Measurements from ENCODE around the gene ABT1. TPM values are rescaled to one million over a fixed set of nuclear protein-coding genes. Genes with fewer than 3 reads are reported as not detected.
A peak's percentile ranks its signal among the peaks of the same experiment; 100 is the strongest.

The ABT1 gene
- total RNA-seq (2021; ENCODE audit: unreplicated experiment) (26.7 TPM), Bru-seq, nascent RNA (percentile 93 among the genes with signal in this experiment), BruChase-seq, experiment 1, labeled RNA remaining after a 6-hour chase (percentile 76 among the genes with signal in this experiment), BruChase-seq, experiment 2, labeled RNA remaining after a 2-hour chase (percentile 97 among the genes with signal in this experiment)
- polyA plus RNA-seq (2012): 21.8 and 22.1 TPM in 2 replicates
- long read RNA-seq, transcript ABT1-201 (3 exons, 2,949 nt): major isoform, 74 of 85 reads
- long read RNA-seq, partial matches to known transcripts: 11 of 85 reads
- long read RNA-seq, other reads (novel, unspliced or antisense): 0 of 85 reads

- Histone ChIP-seq H3K9me2 (ENCODE audit: insufficient read depth) (no peaks in the 10 kb centered on the region), H3K4me2 (ENCODE audit: low read length) (peak within 1 kb of the TSS; percentile 92), H3K4me3 (replicated peaks in 1 of 2; ENCODE audit: low read depth in 1 of 2, low read length in 2 of 2) (peak within 1 kb of the TSS; percentile 94 to 98), H3K4me1 (ENCODE audit: control insufficient read depth in 1 of 2, insufficient read depth in 2 of 2, low read length in 2 of 2) (peaks cover 19 to 43% of the 10 kb centered on the region in 2 experiments), H3K9ac (ENCODE audit: low read length) (peak within 1 kb of the TSS; percentile 87), H3K79me2 (ENCODE audit: insufficient read depth, low read length) (peaks cover 22% of the 10 kb centered on the region), H3K27ac (ENCODE audit: low read depth, low read length) (peak within 1 kb of the TSS; percentile 80), H4K20me1 (ENCODE audit: insufficient read depth) (no peaks in the 10 kb centered on the region), H3K36me3 (ENCODE audit: control insufficient read depth in 1 of 2, insufficient read depth in 2 of 2, low read length in 2 of 2) (peaks cover 2 to 16% of the 10 kb centered on the region in 2 experiments; a peak in 1 of 4 replicates), H2AFZ (ENCODE audit: low read depth, low read length, poor library complexity, severe bottlenecking) (peak within 1 kb of the TSS; percentile 28), H3K27me3 (ENCODE audit: insufficient read depth, low read length) (no peaks in the 10 kb centered on the region), H3K9me3 (ENCODE audit: control insufficient read depth in 1 of 2, insufficient read depth in 1 of 2, low read depth in 1 of 2, low read length in 2 of 2) (no peaks in the 10 kb centered on the region)
- ChIA-PET CTCF (interaction anchor here (2.0 to 4.2 kb wide), 6 partner anchors 20 to 424 kb away, joined by 11 to 60 read pairs (median 22); no protein-coding TSS in a partner anchor), POLR2A (interaction anchor here (1.2 kb wide), 1 partner anchor 473 kb away, joined by 3 read pairs; a partner anchor contains a TSS), RAD21 (ENCODE audit: low non-redundant PET in 1 of 2, low total read pairs in 2 of 2, uncharacterized antibody in 2 of 2, unreplicated experiment in 2 of 2) (interaction anchor here in 1 of 2 experiments (2.5 kb wide), 1 partner anchor 255 kb away, joined by 17 read pairs; no protein-coding TSS in a partner anchor)
- intact Hi-C loops (cut with micrococcal nuclease): loop anchor here (1.0 to 5.0 kb wide), 3 partner anchors 255 to 700 kb away; a partner anchor contains a TSS
- DNase-seq (ENCODE audit: low read depth, low spot score) (peak; percentile 97), ATAC-seq (peak; percentile 74)
- TF ChIP-seq SRF (IDR thresholded peaks at IDR 0.05; ENCODE audit: low read depth) (peak; percentile 96), ZFX (IDR thresholded peaks at IDR 0.05) (peak; percentile 95), SP1 (IDR thresholded peaks at IDR 0.05; ENCODE audit: low read depth) (peak; percentile 98), YY1 (IDR thresholded peaks at IDR 0.05; ENCODE audit: extremely low read depth, insufficient replicate concordance, low read depth, low read length) (peak; percentile 95), ZNF274 (IDR thresholded peaks at IDR 0.05; ENCODE audit: low read depth, low read length) (no peak), MAX (IDR thresholded peaks at IDR 0.05) (peak; percentile 94), POLR2A (IDR thresholded peaks at IDR 0.05; ENCODE audit: borderline replicate concordance, extremely low read depth, insufficient read depth, insufficient read length) (peak; percentile 80), CTCF (IDR thresholded peaks at IDR 0.05 in 2 of 3, conservative IDR thresholded peaks at IDR 0.05 in 1 of 3; ENCODE audit: borderline replicate concordance in 1 of 3, insufficient read depth in 1 of 3, low read depth in 2 of 3, low read length in 2 of 3) (no peak), ELF1 (IDR thresholded peaks at IDR 0.05; ENCODE audit: borderline replicate concordance, low read depth) (peak; percentile 70), CBX3 (IDR thresholded peaks at IDR 0.05; ENCODE audit: low read depth) (peak; percentile 97), ZBTB33 (IDR thresholded peaks at IDR 0.05; ENCODE audit: extremely low read depth, insufficient replicate concordance, low read length) (no peak), TCF7L2 (IDR thresholded peaks at IDR 0.05; ENCODE audit: borderline replicate concordance, extremely low read depth, insufficient read depth, insufficient read length) (peak; percentile 38), SIN3A (IDR thresholded peaks at IDR 0.05; ENCODE audit: low read depth) (peak; percentile 93), JUND (IDR thresholded peaks at IDR 0.05) (peak; percentile 58), CEBPB (IDR thresholded peaks at IDR 0.05; ENCODE audit: low read depth) (peak; percentile 99), EGR1 (IDR thresholded peaks at IDR 0.05; ENCODE audit: low read depth) (peak; percentile 75), EZH2phosphoT487 (IDR thresholded peaks at IDR 0.05; ENCODE audit: borderline replicate concordance) (no peak), POLR2AphosphoS5 (IDR thresholded peaks at IDR 0.05; ENCODE audit: low read depth, low read length) (peak; percentile 94)
- no TSS peak for BruUV-seq (replicated peaks)
Observed at GRCh38 chr6:26596579-26597388, at the start of gene ABT1. TSS of gene ABT1 (plus strand) at chr6:26596953. CDS start at chr6:26596983, 30 bp downstream.

Data from HCT116 (cell line).